Skeletal muscle cell (primary cell): ENCODE data around the gene ENTPD3.
"Not testable (repeated sequence)": the region's sequence is repeated elsewhere in the genome, so short reads cannot be mapped to it uniquely, and the experiment has no call there.

Experiments used
- DNase-seq: peaks from one replicate; pipeline ENCODE4 v3.0.0-alpha.2; 2010; ENCODE audit warnings: low read depth
- H3K4me3 ChIP-seq: 2 replicates; pipeline ENCODE4 v1.5.1; 2011; ENCODE audit warnings: low read depth, mild to moderate bottlenecking, control low read depth, low read length, moderate library complexity

Gene ENTPD3

DNA sequence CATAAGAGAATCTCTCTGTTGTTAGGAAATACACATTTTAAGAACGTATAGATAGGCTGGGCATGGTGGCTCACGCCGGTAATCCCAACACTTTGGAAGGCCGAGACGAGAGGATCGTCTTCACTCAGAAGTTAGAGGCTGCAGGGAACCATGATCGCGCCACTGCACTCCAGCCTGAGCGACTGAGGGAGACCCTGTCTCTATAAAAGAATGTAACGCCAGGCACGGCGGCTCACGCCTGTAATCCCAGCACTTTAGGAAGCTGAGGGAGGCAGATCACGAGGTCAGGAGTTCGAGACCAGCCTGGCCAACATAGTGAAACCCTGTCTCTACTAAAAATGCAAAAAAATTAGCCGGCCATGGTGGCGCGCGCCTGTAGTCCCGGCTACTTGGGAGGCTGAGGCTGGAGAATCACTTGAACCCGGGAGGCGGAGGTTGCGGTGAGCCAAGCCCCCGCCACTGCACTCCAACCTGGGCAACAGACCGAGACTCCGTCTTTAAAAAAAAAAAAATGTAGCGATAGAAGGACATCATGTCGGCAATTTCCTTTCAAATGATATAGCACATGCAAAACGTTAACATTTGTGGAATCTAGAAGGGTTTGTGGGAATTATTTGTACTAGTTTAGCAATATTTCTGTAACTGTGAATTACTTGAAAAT, 69.4 kb downstream of the ENTPD3 start:
- no peak for DNase-seq
- peak overlapping the region; percentile 97 for H3K4me3 ChIP-seq

DNA sequence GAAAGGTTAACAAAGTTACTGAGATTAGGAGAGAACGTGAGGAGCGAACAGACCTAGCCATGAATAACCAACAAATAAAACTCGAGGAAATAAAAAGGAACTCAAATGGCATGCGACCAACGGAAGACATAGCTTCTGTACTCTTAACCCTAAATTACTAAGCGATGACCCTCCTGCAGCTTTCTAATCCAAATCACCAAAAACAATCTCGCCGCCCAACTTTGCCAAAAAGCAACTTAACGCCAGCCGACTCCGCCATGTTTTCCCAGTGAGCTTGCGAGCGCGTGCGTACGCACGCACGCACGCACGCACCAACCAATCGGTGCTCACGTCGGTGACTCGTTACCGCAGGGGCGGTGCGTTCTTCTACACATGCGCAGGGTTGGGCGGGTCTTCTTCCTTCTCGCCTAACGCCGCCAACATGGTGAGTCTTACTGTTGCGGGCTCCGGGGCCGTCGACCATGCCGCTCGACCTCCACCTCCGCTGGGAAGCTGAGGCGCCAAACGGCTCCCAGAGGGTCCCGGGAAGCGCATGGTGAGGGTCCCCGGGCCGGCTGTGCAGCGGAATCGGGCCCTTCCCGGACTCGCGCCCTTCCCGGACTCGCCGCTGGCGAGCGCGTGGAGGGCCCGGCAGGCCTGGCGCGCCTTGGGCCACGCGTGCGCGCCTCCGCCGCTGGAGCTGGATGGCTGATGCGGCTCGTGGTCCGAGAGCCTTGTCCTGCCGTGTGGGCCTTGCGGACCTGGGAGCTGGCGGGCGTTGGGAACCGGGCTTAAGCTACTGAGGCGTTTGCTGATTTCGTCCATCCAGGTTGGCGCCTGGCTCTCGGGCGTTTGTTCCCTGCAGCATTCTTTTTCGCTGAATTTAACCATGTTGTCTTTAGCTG, 70.2 kb downstream of the ENTPD3 start, which contains the start of gene RPL14:
Gene RPL14 (plus strand): TSS at position 400 of the 884 bp plus-strand sequence. CDS start 133 bp downstream, at position 533.
- H3K4me3 ChIP-seq: peak within 1 kb of the TSS; percentile 97
- peak; percentile 90 for DNase-seq

DNA sequence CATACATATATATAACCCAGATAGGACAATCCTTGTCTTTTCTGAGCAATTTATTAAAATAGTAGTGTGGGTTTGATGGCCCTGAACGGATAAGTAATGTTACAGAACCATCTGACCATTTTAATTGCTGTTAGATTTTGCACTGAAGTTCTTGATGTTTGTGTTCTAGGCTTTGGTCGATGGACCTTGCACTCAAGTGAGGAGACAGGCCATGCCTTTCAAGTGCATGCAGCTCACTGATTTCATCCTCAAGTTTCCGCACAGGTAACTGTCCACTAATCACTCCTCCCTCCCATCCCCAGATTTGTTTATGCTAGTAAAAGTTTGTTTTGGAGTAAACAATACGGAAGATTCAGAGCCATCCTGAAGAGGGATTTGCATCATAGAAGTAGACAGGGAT, 71.5 kb downstream of the ENTPD3 start:
- peak overlapping the region; percentile 97 for H3K4me3 ChIP-seq
- DNase-seq: no peak

- DNase-seq: not testable (repeated sequence)
Measured at GRCh38 chr3:40460481-40460880, 73.5 kb downstream of the ENTPD3 start.

GRCh38 chr3:40461161-40461560, 74.2 kb downstream of the ENTPD3 start:
- DNase-seq: no peak
- H3K4me3 ChIP-seq: no peak overlapping the region

More at GRCh38 chr3:40460481-40460880, 73.5 kb downstream of the ENTPD3 start:
- not testable (repeated sequence) for H3K4me3 ChIP-seq

DNA sequence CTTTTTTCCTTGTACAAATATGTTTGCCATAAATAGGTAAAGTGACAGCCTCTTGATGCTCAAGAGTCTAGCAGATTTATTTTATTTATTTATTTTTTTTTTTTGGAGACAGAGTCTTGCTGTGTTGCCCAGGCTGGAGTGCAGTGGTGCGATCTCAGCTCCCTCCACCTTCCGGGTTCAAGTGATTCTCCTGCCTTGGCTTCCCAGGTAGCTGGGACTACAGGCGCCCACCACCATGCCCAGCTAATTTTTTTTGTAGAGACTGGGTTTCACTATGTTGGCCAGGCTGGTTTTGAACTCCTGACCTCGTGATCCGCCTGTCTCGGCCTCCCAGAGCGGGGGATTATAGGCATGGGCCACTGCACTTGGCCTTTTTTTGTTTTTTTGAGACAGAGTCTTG, 75.9 kb downstream of the ENTPD3 start:
- not testable (repeated sequence) for DNase-seq, H3K4me3 ChIP-seq

GRCh38 chr3:40463579-40463978, 76.6 kb downstream of the ENTPD3 start:
- H3K4me3 ChIP-seq: no peak overlapping the region
- no peak for DNase-seq

GRCh38 chr3:40464339-40465110, 77.5 kb downstream of the ENTPD3 start:
- DNase-seq: no peak
- H3K4me3 ChIP-seq: no peak overlapping the region

GRCh38 chr3:40465111-40465407, 78.1 kb downstream of the ENTPD3 start:
- no peak overlapping the region for H3K4me3 ChIP-seq
- DNase-seq: no peak

DNA sequence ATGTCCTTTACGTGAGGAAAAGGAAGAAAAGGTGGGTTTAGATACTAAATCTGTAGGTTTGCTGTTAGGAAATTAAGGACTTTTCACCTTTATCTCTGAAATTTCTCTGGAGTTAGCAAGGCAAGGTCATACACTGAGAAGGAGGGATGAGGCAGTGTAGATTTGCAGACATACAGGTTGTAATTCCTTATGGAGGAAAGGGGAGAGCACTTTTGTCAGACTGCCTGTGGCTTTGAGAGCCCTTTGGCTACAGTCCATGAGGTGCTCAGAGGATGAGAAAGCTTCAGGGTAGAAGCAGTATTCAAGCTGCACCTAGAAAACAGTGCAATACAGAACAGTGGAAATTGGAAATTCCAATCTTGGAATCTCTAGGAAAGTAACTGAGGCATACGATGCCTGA, 78.5 kb downstream of the ENTPD3 start:
- H3K4me3 ChIP-seq: no peak overlapping the region
- DNase-seq: no peak

DNA sequence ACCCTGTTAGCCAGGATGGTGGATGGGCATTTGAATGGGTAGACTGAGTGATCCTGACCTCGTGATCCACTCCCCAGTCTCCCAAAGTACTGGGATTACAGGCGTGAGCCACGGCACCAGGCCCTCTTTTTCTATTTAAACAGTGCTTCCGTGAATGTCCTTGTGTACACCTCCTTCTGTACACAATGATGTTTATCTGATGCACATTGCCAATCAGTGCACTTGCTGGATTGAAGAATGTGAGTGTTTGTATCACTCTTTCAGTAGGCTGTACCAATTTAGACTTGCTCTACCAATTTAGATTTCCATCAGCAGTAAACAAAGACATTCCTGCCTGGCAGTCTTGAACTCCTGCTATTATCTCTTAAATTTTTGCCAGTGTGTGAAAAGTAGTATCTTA, 81.0 kb downstream of the ENTPD3 start:
- DNase-seq: no peak
- no peak overlapping the region for H3K4me3 ChIP-seq

GRCh38 chr3:40470701-40471100, 83.7 kb downstream of the ENTPD3 start:
- H3K4me3 ChIP-seq: no peak overlapping the region
- DNase-seq: no peak

DNA sequence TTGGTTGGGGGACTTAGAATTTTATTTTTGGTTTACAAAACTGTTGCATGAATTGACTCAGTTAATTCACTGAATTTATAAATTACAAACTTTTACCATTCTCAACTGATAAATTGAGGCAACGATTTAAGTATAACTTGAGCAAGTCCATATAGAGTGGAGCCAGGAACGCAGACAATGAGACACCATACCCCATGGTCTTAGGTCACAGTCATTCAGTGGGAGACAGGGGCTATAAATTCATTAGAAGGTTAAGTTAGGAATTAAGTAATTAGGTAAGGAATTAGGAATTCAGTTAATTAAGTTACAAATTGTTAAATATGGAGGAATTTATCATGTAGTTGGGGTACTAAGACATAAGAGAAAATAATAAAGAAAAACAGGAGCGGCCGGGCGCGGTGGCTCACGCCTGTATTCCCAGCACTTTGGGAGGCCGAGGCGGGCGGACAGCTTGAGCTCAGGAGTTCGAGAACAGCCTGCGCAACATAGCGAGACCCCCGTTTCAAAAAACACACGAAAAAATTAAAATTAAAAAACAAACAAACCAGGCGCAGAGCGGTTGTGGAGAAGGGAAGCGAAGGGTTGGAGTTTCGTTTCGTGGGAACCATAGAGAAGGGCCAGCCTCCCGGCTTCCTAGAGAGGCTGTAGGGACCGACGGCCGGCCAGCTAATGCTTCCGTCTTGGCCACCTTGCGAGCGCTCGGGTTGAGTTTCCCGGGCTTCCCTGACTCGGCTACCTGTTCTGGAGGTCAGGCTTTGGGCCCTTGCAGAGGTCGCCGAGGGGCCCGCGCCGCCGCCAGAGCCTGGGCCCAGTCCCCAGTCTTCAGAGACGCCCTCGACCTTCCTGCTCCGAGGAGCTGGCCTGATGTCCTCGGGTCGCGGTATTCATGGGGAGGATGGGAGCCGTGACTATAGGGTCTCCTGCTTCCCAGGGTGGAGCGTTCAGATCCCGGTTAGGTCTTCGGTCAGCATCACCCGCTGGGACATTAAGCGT, 89.8 kb downstream of the ENTPD3 start, which contains the start of gene ZNF619:
Gene ZNF619 (plus strand): TSS at position 645 of the 993 bp plus-strand sequence. CDS start 858 bp downstream, outside the sequence.
- peak; percentile 32 for DNase-seq
- H3K4me3 ChIP-seq: peak within 1 kb of the TSS; percentile 83

DNA sequence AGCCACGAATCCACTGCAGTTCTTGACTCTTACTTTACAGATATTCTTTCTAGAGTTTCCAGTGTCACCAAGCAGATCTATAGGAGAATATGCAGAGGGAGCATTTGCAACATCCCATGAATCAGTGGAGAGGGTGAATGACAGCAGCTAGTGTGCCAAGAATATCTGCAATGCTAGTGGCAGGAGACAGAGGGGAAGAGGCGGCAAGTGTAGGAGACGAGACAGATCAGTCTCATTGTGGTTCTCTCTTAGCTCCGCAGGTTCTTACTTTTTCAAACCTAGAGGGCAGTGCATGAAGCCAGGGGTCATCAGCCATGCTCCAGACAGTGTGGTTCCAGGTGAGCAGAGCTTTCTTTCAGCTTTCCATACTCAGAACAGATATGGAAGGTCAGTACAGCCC, 90.7 kb downstream of the ENTPD3 start:
- no peak for DNase-seq
- H3K4me3 ChIP-seq: peak overlapping the region; percentile 83
